Liver (tissue), 3 donors: ENCODE data around the gene ADAMTS14.

Experiments
- HNF4G ChIP-seq: IDR thresholded peaks from 2 replicates; pipeline ENCODE4 v1.6.1; 2016; ENCODE audit warnings: antibody characterized with exemption
- REST ChIP-seq: IDR thresholded peaks from 2 replicates; pipeline ENCODE4 v1.6.1; 2016; ENCODE audit warnings: antibody characterized with exemption, mild to moderate bottlenecking
- SP1 ChIP-seq: IDR thresholded peaks from 2 replicates; pipeline ENCODE4 v1.6.1; 2018; ENCODE audit warnings: antibody characterized with exemption, mild to moderate bottlenecking
- TAF1 ChIP-seq: conservative IDR thresholded peaks from 2 replicates; pipeline ENCODE4 v1.6.1; 2016; ENCODE audit warnings: antibody characterized with exemption, mild to moderate bottlenecking
- YY1 ChIP-seq: IDR thresholded peaks from 2 replicates; pipeline ENCODE4 v1.6.1; 2016; ENCODE audit warnings: antibody characterized with exemption, mild to moderate bottlenecking
- TF ChIP-seq, protein P1 (sequence below): fragments of 150-350 bp; IDR thresholded peaks from 2 replicates; pipeline ENCODE4 v1.5.1; 2017; ENCODE audit warnings: improper control_type of control experiment, low read depth, low read length; ENCODE audit not compliant: missing input control
- donor health status: healthy.
- donor health status: healthy.

GRCh38 chr10:70673043-70673928 is 980 bp downstream of the ADAMTS14 start:
- TF ChIP-seq, protein P1, sequence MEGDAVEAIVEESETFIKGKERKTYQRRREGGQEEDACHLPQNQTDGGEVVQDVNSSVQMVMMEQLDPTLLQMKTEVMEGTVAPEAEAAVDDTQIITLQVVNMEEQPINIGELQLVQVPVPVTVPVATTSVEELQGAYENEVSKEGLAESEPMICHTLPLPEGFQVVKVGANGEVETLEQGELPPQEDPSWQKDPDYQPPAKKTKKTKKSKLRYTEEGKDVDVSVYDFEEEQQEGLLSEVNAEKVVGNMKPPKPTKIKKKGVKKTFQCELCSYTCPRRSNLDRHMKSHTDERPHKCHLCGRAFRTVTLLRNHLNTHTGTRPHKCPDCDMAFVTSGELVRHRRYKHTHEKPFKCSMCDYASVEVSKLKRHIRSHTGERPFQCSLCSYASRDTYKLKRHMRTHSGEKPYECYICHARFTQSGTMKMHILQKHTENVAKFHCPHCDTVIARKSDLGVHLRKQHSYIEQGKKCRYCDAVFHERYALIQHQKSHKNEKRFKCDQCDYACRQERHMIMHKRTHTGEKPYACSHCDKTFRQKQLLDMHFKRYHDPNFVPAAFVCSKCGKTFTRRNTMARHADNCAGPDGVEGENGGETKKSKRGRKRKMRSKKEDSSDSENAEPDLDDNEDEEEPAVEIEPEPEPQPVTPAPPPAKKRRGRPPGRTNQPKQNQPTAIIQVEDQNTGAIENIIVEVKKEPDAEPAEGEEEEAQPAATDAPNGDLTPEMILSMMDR = no peak
- no peak for TF ChIP-seq SP1
- no peak for TF ChIP-seq TAF1
- no peak for TF ChIP-seq HNF4G
- no peak for TF ChIP-seq REST
- no peak for TF ChIP-seq YY1
